HepG2 (cell line): ENCODE data around the gene SEZ6. TPM values are rescaled to one million over a fixed set of nuclear protein-coding genes. Genes with fewer than 3 reads are reported as not detected.

Source experiments
- AGO2 ChIP-seq: fragments of 200-400 bp; formaldehyde crosslinking; optimal IDR thresholded peaks from 2 replicates; pipeline ENCODE3; 2017; ENCODE audit warnings: mild to moderate bottlenecking, low read depth, low read length, moderate library complexity
- ATF3 ChIP-seq: sonication (generic); formaldehyde crosslinking; IDR thresholded peaks from 2 replicates; pipeline ENCODE4 v1.4.0; 2020; ENCODE audit warnings: missing genetic modification reagents
- BCL3 ChIP-seq: sonication (generic); formaldehyde crosslinking; IDR thresholded peaks from 2 replicates; pipeline ENCODE4 v1.5.1; 2020; ENCODE audit warnings: mild to moderate bottlenecking, missing genetic modification reagents, moderate library complexity
- IKZF5 ChIP-seq: IDR thresholded peaks from 2 replicates; pipeline ENCODE4 v1.6.1; 2018; ENCODE audit warnings: missing genetic modification reagents, mild to moderate bottlenecking, missing compliant biosample characterization
- KLF13 ChIP-seq: sonication (generic); formaldehyde crosslinking; IDR thresholded peaks from 2 replicates; pipeline ENCODE4 v1.4.0; 2020; ENCODE audit warnings: mild to moderate bottlenecking, missing genetic modification reagents
- NR1H2 ChIP-seq: sonication (generic); formaldehyde crosslinking; IDR thresholded peaks from 2 replicates; pipeline ENCODE4 v1.8.1; 2022; ENCODE audit warnings: low read depth, missing genetic modification reagents, borderline replicate concordance
- POLR2AphosphoS2 ChIP-seq: IDR thresholded peaks from 2 replicates; pipeline ENCODE4 v1.6.1; 2011; ENCODE audit warnings: low read depth, low read length, improper control_type of control experiment
- RBAK ChIP-seq: sonication (generic); formaldehyde crosslinking; IDR thresholded peaks from 2 replicates; pipeline ENCODE4 v1.5.1; 2020; ENCODE audit warnings: mild to moderate bottlenecking, missing genetic modification reagents
- SMAD1 ChIP-seq: sonication (generic); formaldehyde crosslinking; IDR thresholded peaks from 2 replicates; pipeline ENCODE4 v1.4.0; 2020; ENCODE audit warnings: missing genetic modification reagents, low read depth, mild to moderate bottlenecking, borderline replicate concordance
- STAG1 ChIP-seq: sonication (generic); formaldehyde crosslinking; IDR thresholded peaks from 2 replicates; pipeline ENCODE4 v1.4.0; 2020; ENCODE audit warnings: missing genetic modification reagents
- TCF12 ChIP-seq, 2 experiments: fragments of 450-650 bp in 1 of 2; sonication (generic) in 1 of 2; formaldehyde crosslinking in 1 of 2; IDR thresholded peaks; 2 replicates each; pipeline versions ENCODE4 v1.6.1 to v1.8.0; 2017 to 2022; ENCODE audit warnings: antibody characterized with exemption in 1 of 2, mild to moderate bottlenecking in 1 of 2, missing genetic modification reagents in 1 of 2, moderate library complexity in 1 of 2
- TEF ChIP-seq: sonication (generic); formaldehyde crosslinking; IDR thresholded peaks from 2 replicates; pipeline ENCODE4 v1.5.0; 2020; ENCODE audit warnings: missing genetic modification reagents
- TFDP2 ChIP-seq: sonication (generic); formaldehyde crosslinking; IDR thresholded peaks from 2 replicates; pipeline ENCODE4 v1.4.0; 2020; ENCODE audit warnings: missing genetic modification reagents
- THAP11 ChIP-seq: IDR thresholded peaks from 2 replicates; pipeline ENCODE4 v1.6.1; 2016; ENCODE audit warnings: missing biosample characterization, missing genetic modification reagents
- TMF1 ChIP-seq: sonication (generic); formaldehyde crosslinking; IDR thresholded peaks from 2 replicates; pipeline ENCODE4 v1.8.1; 2022; ENCODE audit warnings: low read depth, missing genetic modification reagents
- ZBTB3 ChIP-seq: sonication (generic); formaldehyde crosslinking; IDR thresholded peaks from 2 replicates; pipeline ENCODE4 v1.4.0; 2020; ENCODE audit warnings: low read depth, mild to moderate bottlenecking, moderate library complexity, missing genetic modification reagents, borderline replicate concordance
- ZBTB44 ChIP-seq: sonication (generic); formaldehyde crosslinking; IDR thresholded peaks from 2 replicates; pipeline ENCODE4 v1.4.0; 2020; ENCODE audit warnings: missing genetic modification reagents
- ZFP90 ChIP-seq: sonication (generic); formaldehyde crosslinking; IDR thresholded peaks from 2 replicates; pipeline ENCODE4 v1.8.0; 2022; ENCODE audit warnings: missing genetic modification reagents, mild to moderate bottlenecking, inconsistent platforms, borderline replicate concordance
- ZNF292 ChIP-seq: sonication (generic); formaldehyde crosslinking; IDR thresholded peaks from 2 replicates; pipeline ENCODE4 v1.8.1; 2022; ENCODE audit warnings: mild to moderate bottlenecking, low read depth, missing genetic modification reagents, borderline replicate concordance
- ZNF576 ChIP-seq: sonication (generic); formaldehyde crosslinking; IDR thresholded peaks from 2 replicates; pipeline ENCODE4 v1.4.0; 2020; ENCODE audit warnings: mild to moderate bottlenecking, missing genetic modification reagents
- ZNF598 ChIP-seq: sonication (generic); formaldehyde crosslinking; IDR thresholded peaks from 2 replicates; pipeline ENCODE4 v1.5.1; 2020; ENCODE audit warnings: mild to moderate bottlenecking, missing genetic modification reagents, borderline replicate concordance
- ZNF605 ChIP-seq: sonication (generic); formaldehyde crosslinking; IDR thresholded peaks from 2 replicates; pipeline ENCODE4 v1.8.0; 2022; ENCODE audit warnings: mild to moderate bottlenecking, missing genetic modification reagents
- ZNF619 ChIP-seq: sonication (generic); formaldehyde crosslinking; IDR thresholded peaks from 2 replicates; pipeline ENCODE4 v1.4.0; 2020; ENCODE audit warnings: mild to moderate bottlenecking, missing genetic modification reagents
- ZNF775 ChIP-seq: sonication (generic); formaldehyde crosslinking; IDR thresholded peaks from 2 replicates; pipeline ENCODE4 v1.4.0; 2020; ENCODE audit warnings: missing genetic modification reagents, mild to moderate bottlenecking, moderate library complexity, borderline replicate concordance
- polyA plus RNA-seq, 8 experiments: library from polyadenylated mRNA; depleted of rRNA in 3 of 8; stranded (reverse) in 7 of 8; unstranded in 1 of 8; fragments of >200 nt; fragmentation: Illumina TruSeq in 4 of 8; extraction: Trizol in 4 of 8; gene quantifications; 2 replicates each; pipeline versions ENCODE4 v1.2.1 to v1.2.3, GENCODE V29; 2011 to 2016; ENCODE audit warnings: low read depth in 4 of 8, missing spikeins in 1 of 8, mixed read lengths in 1 of 8; ENCODE audit not compliant: insufficient read depth in 1 of 8
- total RNA-seq, 5 experiments: library from RNA; depleted of rRNA; stranded (reverse); fragments of >200 nt; fragmentation: Illumina TruSeq; extraction: Trizol; gene quantifications; 2 replicates each; pipeline ENCODE4 v1.2.3, GENCODE V29; 2016; ENCODE audit warnings: low read depth in 1 of 5

The SEZ6 gene
- total and polyA plus RNA-seq, 2 of the 13 experiments (the other 11 are each of a cell fraction or from before 2014, with no cell fraction given): not detected

- TF ChIP-seq ZBTB44: peak; percentile 60
- TF ChIP-seq ZNF576 (CRISPR knock-in tag): no peak
- peak; percentile 76 for TF ChIP-seq TFDP2 (CRISPR knock-in tag)
- TF ChIP-seq SMAD1 (CRISPR knock-in tag): peak; percentile 77; the same call in 1 of the 2 replicates
- no peak; the same call in 1 of the 2 replicates for TF ChIP-seq ZNF605 (CRISPR knock-in tag)
- TF ChIP-seq ATF3 (CRISPR knock-in tag): no peak
- no peak for TF ChIP-seq TEF (CRISPR knock-in tag)
- no peak for TF ChIP-seq ZNF598
- no peak for TF ChIP-seq POLR2AphosphoS2
- TF ChIP-seq ZFP90 (CRISPR knock-in tag): peak; percentile 53; the same call in 1 of the 2 replicates
- no peak for TF ChIP-seq TCF12 (IDR thresholded peaks at IDR 0.05)
- no peak for TF ChIP-seq TCF12 (CRISPR knock-in tag; IDR thresholded peaks at IDR 0.05)
- no peak for TF ChIP-seq ZNF292 (CRISPR knock-in tag)
- TF ChIP-seq IKZF5 (CRISPR knock-in tag): no peak
- no peak for TF ChIP-seq ZNF619 (CRISPR knock-in tag)
- TF ChIP-seq NR1H2: no peak
- TF ChIP-seq RBAK: no peak
- TF ChIP-seq TMF1: no peak
- TF ChIP-seq ZNF775: no peak
- TF ChIP-seq THAP11: peak; percentile 91
- TF ChIP-seq BCL3: no peak
- TF ChIP-seq KLF13 (CRISPR knock-in tag): no peak
- no peak for TF ChIP-seq STAG1 (CRISPR knock-in tag)
- TF ChIP-seq AGO2: no peak
- TF ChIP-seq ZBTB3 (CRISPR knock-in tag): no peak
Observed at GRCh38 chr17:28951428-28951990, 54.3 kb downstream of the SEZ6 start, which contains the start of gene PHF12 (continued).
